DMS153 (cell line): ENCODE data around the gene DIAPH1.

Experiments
- DNase-seq: peaks from one replicate; lab custom pipeline; 2025; lab: John Stamatoyannopoulos, UW

The DIAPH1 gene

GRCh38 chr5:141560725-141561483, 57.9 kb downstream of the DIAPH1 start:
- DNase-seq: peak; percentile 92

DNA sequence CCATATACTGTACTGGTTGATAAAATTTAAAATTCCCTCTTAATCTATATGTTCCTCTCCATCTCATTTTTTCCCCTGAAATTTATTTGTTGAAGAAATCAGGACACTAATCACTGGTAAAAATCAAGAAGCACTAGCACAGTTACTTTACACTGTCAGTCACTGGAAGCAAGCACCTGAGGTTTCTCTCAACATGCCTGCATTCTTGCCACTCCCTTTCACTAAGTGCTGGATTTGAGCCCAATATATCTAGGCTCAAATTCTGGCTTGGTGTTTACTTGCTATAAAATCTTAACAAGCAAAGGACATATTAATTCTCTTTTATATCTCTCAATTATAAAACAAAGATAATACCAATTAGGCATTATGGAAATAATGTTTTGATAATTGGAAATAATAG, 58.6 kb downstream of the DIAPH1 start:
- DNase-seq: peak; percentile 42

DNA sequence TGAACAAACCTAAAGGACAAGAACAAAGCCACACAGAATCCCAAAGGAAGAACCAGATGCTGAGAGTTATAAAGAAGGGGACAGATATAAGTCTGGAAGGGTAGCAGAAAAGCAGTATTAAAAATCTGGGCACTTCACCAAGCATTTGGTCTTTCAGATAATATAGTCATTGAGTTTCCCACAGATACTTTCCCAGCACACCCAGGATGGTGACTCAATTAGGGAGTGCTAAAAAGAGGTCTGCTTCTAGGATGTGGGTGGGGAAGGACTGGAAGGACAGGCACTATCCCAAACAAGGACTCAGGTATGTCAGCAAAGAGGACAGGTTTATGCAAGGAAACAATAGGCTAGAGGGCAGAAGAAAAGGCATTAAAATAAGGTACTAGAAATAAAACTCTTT, 59.3 kb downstream of the DIAPH1 start:
- no peak for DNase-seq

DNA sequence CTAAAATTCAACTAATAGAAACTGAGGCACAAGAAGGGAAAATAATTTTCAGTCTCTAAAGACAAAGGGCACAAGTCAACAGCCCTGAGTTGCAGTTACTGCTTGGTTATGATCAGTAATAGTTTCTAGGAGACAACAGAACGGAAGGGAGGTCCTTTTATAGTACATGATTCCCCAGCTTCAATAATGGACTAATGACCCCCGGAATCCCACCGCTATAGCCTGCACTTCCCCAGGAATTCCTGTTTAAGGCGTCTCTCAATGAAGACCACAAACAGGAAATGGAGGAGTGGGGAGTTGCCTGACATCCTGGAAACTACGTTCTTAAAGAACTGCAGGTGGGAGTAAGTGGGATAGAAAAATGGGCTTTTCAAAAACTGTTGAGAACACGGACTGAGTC, 60.6 kb downstream of the DIAPH1 start:
- no peak for DNase-seq

DNA sequence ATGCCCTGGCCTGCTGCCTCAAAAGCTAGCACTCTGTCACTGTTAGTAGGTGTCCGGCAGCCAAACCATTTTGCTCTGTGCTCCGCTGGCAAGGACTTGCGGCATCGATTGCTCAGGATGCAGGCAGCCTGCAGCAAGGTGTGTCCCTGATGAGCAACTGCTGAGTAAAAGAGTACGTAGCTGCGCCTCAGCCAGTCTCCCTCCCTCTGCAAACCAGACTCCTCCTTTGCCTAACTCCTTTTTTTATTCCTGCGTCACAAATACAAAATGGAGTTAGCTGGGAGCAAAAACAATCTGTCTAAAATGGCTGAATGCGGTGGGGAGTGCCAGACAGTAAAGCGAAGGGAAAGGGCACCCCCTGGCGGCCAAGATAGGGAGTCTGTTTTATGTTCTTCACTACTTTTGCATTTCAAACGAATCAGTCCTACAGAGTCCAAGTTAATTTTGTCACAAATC, 61.1 kb downstream of the DIAPH1 start:
- no peak for DNase-seq

- DNase-seq: no peak
These were observed 70.9 kb downstream of the DIAPH1 start for GRCh38 chr5:141547921-141548320.

DNA sequence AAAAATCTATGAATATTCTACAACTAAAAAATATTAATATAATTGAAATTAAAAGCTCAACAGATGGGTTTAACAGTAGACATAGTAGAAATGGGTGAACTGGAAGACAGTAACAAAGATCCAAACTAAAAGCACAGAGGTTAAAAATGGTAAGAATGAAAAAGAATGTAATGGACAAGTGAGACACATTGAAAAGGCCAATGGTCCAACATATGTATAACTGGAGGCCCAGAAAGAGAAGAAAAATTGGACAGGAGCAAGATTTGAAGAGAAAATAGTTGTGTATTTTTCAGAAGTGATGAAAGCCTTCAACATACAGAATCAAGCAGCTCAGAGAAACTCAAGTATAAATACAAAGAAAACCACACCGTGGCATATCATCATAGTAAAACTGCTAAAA, 71.3 kb downstream of the DIAPH1 start:
- DNase-seq: no peak

DNA sequence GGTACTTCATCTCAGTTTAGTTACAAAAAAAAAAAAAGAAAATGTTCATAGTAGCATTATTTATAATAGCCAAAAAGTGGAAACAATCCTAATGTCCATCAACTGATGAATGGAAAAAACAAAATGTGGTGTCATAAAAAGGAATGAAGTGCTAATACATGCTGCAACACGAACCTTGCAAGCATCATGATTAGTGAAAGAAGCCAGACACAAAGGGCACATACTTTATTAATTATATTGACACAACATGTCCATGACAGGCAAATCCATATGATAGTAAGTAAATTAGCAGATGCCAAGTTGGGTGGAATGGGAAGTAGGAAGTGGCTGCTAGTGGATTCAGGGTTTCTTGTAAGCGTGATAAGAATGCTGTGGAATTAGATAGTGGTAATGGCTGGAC, 75.7 kb downstream of the DIAPH1 start:
- DNase-seq: no peak

- no peak for DNase-seq
These were observed 84.1 kb downstream of the DIAPH1 start for GRCh38 chr5:141534492-141535213.

GRCh38 chr5:141533897-141534296, 84.9 kb downstream of the DIAPH1 start:
- no peak for DNase-seq

DNA sequence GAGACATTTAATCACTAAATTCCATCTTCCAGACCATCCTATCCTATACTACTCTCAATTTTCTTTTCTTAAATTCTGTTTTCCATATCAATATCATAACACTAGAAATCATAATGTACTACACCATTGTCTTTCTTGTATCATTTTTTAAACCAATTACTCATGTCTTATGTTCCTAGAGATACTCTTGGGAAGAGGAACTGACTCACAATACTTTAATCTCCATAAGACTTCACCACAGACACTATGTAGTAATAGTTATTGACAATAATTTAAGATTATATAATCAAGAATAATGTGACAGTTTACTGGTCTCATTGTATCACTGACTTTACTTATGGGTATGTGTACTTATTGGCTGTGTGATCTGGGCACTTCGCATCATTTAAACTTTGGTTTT, 86.1 kb downstream of the DIAPH1 start:
- no peak for DNase-seq

GRCh38 chr5:141529873-141530272, 88.9 kb downstream of the DIAPH1 start:
- DNase-seq: no peak

- no peak for DNase-seq
These were observed 89.8 kb downstream of the DIAPH1 start for GRCh38 chr5:141529002-141529401.

GRCh38 chr5:141528291-141528984, 90.4 kb downstream of the DIAPH1 start:
- no peak for DNase-seq

DNA sequence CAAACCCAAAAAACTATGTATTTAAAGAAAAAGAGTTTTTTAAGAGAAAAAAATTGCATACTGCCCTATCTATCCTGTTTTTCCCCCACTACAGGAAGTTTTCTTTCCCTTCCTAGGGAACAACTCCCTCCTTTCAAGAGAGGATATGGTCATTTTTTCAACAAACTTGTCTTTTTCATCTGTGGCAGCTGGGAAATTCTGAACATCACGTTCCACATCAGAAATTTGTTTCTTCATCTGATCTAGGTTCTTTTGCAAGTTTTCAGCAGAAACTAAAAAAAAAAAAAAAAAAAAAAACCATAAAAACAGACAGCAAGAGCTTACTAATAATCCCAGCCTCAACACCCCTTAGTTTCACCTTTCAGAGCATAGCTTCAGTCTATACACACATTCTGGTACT, 91.4 kb downstream of the DIAPH1 start:
- no peak for DNase-seq

DNA sequence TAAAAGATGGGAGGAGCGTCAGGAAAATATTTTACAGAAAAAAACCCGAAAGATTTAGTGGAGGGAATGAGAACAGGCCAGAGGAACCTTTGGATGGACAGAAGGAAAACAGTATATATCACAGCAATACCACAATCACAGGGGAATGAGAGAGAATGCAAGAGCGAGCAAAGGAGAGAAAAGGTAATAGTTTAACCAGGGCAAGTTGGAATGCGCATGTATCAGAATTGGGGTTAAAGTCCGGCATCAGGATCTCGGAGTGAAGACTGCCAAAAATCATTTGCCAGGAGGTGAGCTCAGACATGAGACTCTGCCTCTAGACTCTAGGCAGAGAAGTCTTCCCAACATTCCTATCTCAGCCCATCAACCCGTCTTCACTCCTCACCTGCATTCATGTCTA, 93.1 kb downstream of the DIAPH1 start:
- DNase-seq: no peak

GRCh38 chr5:141524604-141525597, 93.9 kb downstream of the DIAPH1 start:
- DNase-seq: peak; percentile 36

DNA sequence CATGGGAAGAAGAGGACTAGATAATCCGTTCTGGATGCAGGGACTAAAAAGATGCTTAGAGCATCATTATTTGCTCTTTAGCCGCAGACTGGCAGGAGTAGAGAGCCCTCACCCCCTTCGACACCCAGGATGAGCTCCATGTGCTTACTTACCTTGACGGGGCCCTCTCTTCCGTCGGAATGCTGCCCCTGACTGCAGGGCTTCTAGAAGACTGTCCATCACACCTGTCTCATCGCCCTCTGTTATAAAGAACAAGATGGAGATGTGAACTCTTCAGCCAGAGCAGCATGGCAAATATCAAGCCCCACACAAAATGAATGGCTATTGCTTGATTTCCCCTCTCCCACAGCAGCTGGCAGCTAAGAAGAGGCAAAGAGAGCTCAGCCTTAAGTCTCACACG, 94.8 kb downstream of the DIAPH1 start:
- no peak for DNase-seq

- no peak for DNase-seq
These were observed 96.5 kb downstream of the DIAPH1 start for GRCh38 chr5:141522301-141522700.

DNA sequence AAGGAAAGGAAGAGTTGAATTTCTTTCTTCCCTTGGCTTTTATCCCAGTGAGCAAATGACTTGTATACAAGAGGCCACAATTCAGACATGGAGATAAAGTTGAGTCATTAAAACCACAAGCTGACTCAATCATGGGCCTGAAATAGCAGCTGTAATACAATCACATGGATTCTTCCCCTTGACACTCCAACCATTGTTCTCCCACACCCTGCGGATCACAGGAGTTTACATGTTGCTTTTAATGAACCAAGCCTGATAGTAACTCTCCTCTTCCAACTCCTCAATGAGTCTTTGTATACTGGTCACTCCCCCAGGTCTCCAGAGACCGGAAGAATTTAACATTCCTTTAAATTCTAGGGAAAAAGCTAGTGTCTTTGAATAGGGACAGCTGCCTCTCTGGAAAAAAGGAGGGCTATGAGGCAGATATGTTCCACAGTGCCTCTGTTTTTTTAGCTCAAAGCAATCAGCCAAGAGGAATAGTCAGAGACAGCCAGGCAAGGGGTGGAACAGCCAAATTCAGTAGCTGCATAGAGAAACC, 97.5 kb downstream of the DIAPH1 start:
- DNase-seq: peak; percentile 5
